OCI-LY3 (cell line): Measurements from ENCODE around the gene STKLD1.

Experiments
- EZH2phosphoT487 ChIP-seq: fragments of 200-600 bp; shearing (Covaris generic); IDR thresholded peaks from 2 replicates; pipeline ENCODE4 v1.6.1; 2018; ENCODE audit warnings: antibody characterized with exemption, mixed run types, low read depth
- TF ChIP-seq, protein P1 (sequence below): fragments of 200-600, 300-600 bp; sonication (generic); IDR thresholded peaks from 2 replicates; pipeline ENCODE4 v1.5.1; 2014; ENCODE audit warnings: antibody characterized with exemption, low read length, low read depth

DNA sequence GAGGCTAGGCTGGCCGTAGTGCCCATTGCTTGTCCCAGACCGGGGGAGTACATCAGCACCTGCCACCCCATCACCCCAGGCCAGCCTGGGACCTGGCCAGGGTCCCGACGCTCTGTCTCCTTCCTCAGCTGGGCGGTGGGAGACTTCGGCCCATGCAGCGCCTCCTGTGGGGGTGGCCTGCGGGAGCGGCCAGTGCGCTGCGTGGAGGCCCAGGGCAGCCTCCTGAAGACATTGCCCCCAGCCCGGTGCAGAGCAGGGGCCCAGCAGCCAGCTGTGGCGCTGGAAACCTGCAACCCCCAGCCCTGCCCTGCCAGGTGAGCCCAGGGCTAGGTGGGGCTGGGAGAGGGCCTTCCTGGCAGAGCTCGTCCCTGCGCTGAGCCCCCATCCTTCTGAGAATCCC is 67.1 kb downstream of the STKLD1 start:
- TF ChIP-seq EZH2phosphoT487: no peak
- TF ChIP-seq, protein P1, sequence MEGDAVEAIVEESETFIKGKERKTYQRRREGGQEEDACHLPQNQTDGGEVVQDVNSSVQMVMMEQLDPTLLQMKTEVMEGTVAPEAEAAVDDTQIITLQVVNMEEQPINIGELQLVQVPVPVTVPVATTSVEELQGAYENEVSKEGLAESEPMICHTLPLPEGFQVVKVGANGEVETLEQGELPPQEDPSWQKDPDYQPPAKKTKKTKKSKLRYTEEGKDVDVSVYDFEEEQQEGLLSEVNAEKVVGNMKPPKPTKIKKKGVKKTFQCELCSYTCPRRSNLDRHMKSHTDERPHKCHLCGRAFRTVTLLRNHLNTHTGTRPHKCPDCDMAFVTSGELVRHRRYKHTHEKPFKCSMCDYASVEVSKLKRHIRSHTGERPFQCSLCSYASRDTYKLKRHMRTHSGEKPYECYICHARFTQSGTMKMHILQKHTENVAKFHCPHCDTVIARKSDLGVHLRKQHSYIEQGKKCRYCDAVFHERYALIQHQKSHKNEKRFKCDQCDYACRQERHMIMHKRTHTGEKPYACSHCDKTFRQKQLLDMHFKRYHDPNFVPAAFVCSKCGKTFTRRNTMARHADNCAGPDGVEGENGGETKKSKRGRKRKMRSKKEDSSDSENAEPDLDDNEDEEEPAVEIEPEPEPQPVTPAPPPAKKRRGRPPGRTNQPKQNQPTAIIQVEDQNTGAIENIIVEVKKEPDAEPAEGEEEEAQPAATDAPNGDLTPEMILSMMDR: no peak
